ENCODE results near the gene IFI6. TPM values are rescaled to one million over a fixed set of nuclear protein-coding genes. Genes with fewer than 3 reads are reported as not detected.

Gene IFI6
- total RNA-seq, 1 donor from 2014 or later = 3,307 TPM

DNA sequence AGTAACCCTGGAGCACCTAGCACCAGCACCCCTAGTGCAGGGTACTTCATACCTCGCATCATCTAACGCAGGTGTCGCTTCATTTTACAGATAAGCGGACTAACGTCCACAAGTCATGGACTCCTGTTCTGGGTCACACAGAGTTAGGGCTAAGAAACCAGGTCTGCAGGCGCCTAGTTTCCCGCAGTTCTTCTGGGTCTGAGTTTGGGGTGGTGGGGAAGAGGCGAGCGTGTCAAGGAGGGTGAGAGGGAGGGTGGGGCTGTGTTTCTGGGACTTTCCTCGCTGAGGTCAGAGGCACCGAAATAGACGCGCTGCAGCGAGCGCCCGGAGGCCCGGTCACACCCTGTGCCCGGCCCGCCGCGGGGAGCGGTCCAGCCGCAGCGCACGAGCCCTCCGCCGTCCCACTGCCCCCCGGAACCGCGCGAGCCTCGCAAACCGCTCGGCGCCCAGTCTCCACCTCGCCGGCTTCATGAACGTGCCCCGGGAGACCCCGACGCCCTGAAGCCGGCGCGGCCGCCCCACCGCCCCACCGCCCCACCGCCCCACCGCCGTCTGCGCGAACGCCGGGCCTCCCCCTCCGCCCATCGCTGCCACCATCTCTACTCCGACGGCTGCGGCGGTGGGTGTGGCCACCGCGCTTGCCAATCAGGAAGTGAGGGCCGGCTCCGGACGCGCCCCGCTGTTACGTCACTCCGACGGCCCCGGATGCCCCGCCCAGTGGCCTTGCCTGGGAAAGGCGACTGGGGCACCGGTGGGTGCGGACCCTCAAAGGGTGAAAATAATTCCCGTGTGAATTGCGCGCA, 12.3 kb downstream of the IFI6 start:
- no peaks in the 10 kb centered on the region for H4K20me1 ChIP-seq (ENCODE audit: insufficient read depth, low read length)
- H3K9me3 Mint-ChIP-seq (ENCODE audit: unreplicated experiment) = no peaks in the 10 kb centered on the region
- DNase-seq (ENCODE audit: low read depth) (peak; percentile 57), FAIRE-seq (no peak)
- no peaks in the 10 kb centered on the region for H3K9me3 ChIP-seq (ENCODE audit: insufficient read depth, low read depth, low read length)
- H2AFZ ChIP-seq (ENCODE audit: low read depth, low read length) = peak overlapping the region; percentile 64
- no peaks in the 10 kb centered on the region for H3K27me3 ChIP-seq (ENCODE audit: insufficient read depth, low read length)
- H3K27me3 Mint-ChIP-seq (ENCODE audit: low read depth, unreplicated experiment) = no peaks in the 10 kb centered on the region
- H3K9ac ChIP-seq (ENCODE audit: low read length) = peak overlapping the region; percentile 64
- TF ChIP-seq EZH2 (IDR thresholded peaks at IDR 0.05; ENCODE audit: insufficient read depth, low read length) = no peak
- TF ChIP-seq, protein P1, sequence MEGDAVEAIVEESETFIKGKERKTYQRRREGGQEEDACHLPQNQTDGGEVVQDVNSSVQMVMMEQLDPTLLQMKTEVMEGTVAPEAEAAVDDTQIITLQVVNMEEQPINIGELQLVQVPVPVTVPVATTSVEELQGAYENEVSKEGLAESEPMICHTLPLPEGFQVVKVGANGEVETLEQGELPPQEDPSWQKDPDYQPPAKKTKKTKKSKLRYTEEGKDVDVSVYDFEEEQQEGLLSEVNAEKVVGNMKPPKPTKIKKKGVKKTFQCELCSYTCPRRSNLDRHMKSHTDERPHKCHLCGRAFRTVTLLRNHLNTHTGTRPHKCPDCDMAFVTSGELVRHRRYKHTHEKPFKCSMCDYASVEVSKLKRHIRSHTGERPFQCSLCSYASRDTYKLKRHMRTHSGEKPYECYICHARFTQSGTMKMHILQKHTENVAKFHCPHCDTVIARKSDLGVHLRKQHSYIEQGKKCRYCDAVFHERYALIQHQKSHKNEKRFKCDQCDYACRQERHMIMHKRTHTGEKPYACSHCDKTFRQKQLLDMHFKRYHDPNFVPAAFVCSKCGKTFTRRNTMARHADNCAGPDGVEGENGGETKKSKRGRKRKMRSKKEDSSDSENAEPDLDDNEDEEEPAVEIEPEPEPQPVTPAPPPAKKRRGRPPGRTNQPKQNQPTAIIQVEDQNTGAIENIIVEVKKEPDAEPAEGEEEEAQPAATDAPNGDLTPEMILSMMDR (IDR thresholded peaks at IDR 0.05; ENCODE audit: insufficient read depth, low read depth, low read length) = no peak
- no peaks in the 10 kb centered on the region for H3K79me2 ChIP-seq (ENCODE audit: insufficient read depth, low read length)
- peaks cover 2% of the 10 kb centered on the region for H3K36me3 Mint-ChIP-seq (ENCODE audit: low read depth, unreplicated experiment)
- peak overlapping the region; percentile 79 for H3K4me3 Mint-ChIP-seq (ENCODE audit: unreplicated experiment)
- peaks cover 30% of the 10 kb centered on the region for H3K4me1 ChIP-seq (ENCODE audit: insufficient read depth, low read length)
- peaks cover 28% of the 10 kb centered on the region for H3K4me1 Mint-ChIP-seq (ENCODE audit: low read depth, unreplicated experiment)
- peak overlapping the region; percentile 85 for H3K4me2 ChIP-seq (ENCODE audit: low read length)
- peak overlapping the region; percentile 87 for H3K27ac Mint-ChIP-seq (ENCODE audit: unreplicated experiment)
- H3K4me3 ChIP-seq (ENCODE audit: insufficient read depth, low read depth, low read length) = peak overlapping the region; percentile 30
- H3K27ac ChIP-seq (ENCODE audit: low read depth, low read length) = peak overlapping the region; percentile 4
- no peaks in the 10 kb centered on the region for H3K36me3 ChIP-seq (ENCODE audit: insufficient read depth, low read length)

DNA sequence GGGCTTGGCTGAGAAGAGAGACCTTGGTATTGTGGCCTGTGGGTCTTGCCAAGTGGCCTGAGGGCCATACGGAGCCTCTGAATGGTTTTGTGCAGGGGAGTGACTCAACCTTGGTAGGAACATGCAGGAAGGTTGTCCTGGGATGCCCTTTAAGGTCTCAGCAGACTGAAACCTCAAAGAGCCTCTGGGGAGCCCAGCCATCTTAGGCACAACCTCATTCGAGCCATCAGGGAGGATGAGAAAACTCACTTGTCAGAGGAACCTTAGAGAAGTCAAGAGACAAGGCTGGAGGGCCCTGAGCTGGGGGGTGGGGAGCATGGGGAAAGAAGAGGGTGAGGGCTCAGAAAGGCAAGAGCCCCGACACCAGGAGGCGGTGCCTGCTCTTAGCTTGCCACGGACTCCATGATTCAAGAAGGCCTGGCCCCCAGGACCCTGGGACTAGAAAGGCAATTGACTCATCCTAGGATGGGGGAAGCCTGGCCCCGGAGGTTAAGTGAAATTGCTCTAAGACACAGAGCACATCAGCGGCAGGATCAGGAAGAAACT, 13.0 kb downstream of the IFI6 start:
- Histone ChIP-seq H3K27me3 (ENCODE audit: insufficient read depth, low read length) (no peaks in the 10 kb centered on the region), H3K4me2 (ENCODE audit: low read length) (peak overlapping the region; percentile 85), H3K4me1 (ENCODE audit: insufficient read depth, low read length) (peaks cover 30% of the 10 kb centered on the region), H3K79me2 (ENCODE audit: insufficient read depth, low read length) (no peaks in the 10 kb centered on the region), H3K27ac (ENCODE audit: low read depth, low read length) (peak overlapping the region; percentile 4), H2AFZ (ENCODE audit: low read depth, low read length) (peak overlapping the region; percentile 64), H3K9ac (ENCODE audit: low read length) (peak overlapping the region; percentile 64), H3K9me3 (ENCODE audit: insufficient read depth, low read depth, low read length) (no peaks in the 10 kb centered on the region), H3K36me3 (ENCODE audit: insufficient read depth, low read length) (no peaks in the 10 kb centered on the region), H4K20me1 (ENCODE audit: insufficient read depth, low read length) (no peaks in the 10 kb centered on the region), H3K4me3 (ENCODE audit: insufficient read depth, low read depth, low read length) (peak overlapping the region; percentile 30)
- Mint-ChIP-seq H3K27me3 (ENCODE audit: low read depth, unreplicated experiment) (no peaks in the 10 kb centered on the region), H3K27ac (ENCODE audit: unreplicated experiment) (peak overlapping the region; percentile 87), H3K4me3 (ENCODE audit: unreplicated experiment) (peak overlapping the region; percentile 79), H3K9me3 (ENCODE audit: unreplicated experiment) (no peaks in the 10 kb centered on the region), H3K4me1 (ENCODE audit: low read depth, unreplicated experiment) (peaks cover 24% of the 10 kb centered on the region), H3K36me3 (ENCODE audit: low read depth, unreplicated experiment) (no peaks in the 10 kb centered on the region)
- no peak for TF ChIP-seq EZH2 (IDR thresholded peaks at IDR 0.05; ENCODE audit: insufficient read depth, low read length)
- TF ChIP-seq, protein P1 (IDR thresholded peaks at IDR 0.05; ENCODE audit: insufficient read depth, low read depth, low read length) = no peak
- FAIRE-seq (no peak), DNase-seq (ENCODE audit: low read depth) (peak; percentile 59)
